WTC11 (cell line): ENCODE measurements around the gene NDUFS6. TPM values are rescaled to one million over a fixed set of nuclear protein-coding genes. Genes with fewer than 3 reads are reported as not detected.
A peak's percentile ranks its signal among the peaks of the same experiment; 100 is the strongest.

Experiments used
- ATAC-seq: fragments of 200-7000 bp; cut with Tn5 transposase; 2 replicates; pipeline ENCODE4 v1.10.0; 2021; ENCODE audit warnings: mild to moderate bottlenecking, moderate library complexity
- CTCF ChIA-PET: fragments of 300-600 bp; sonication (Branson Sonifier 250); formaldehyde crosslinking; loops from one replicate; lab custom pipeline; 2021; ENCODE audit warnings: antibody characterized with exemption; lab: Charles Lee
- POLR2A ChIA-PET: fragments of 350-600 bp; sonication (Branson Sonifier 250); formaldehyde crosslinking; loops from one replicate; lab custom pipeline; 2021; ENCODE audit warnings: antibody characterized with exemption; lab: Charles Lee
- DNase-seq: peaks from one replicate; pipeline ENCODE4 v3.0.0; 2021; ENCODE audit warnings: low spot score
- H3K27ac Mint-ChIP-seq: 2 replicates; pipeline ENCODE4 v1.8.0; 2021; ENCODE audit warnings: mixed read lengths
- H3K27me3 Mint-ChIP-seq: 2 replicates; pipeline ENCODE4 v1.8.0; 2021; ENCODE audit warnings: low read depth, mild to moderate bottlenecking, moderate library complexity, mixed read lengths
- H3K36me3 Mint-ChIP-seq: 2 replicates; pipeline ENCODE4 v1.8.0; 2021; ENCODE audit warnings: mixed read lengths
- H3K4me1 Mint-ChIP-seq: 2 replicates; pipeline ENCODE4 v1.8.0; 2022; ENCODE audit warnings: mixed read lengths
- H3K4me3 Mint-ChIP-seq: 2 replicates; pipeline ENCODE4 v1.8.0; 2021; ENCODE audit warnings: mild to moderate bottlenecking, moderate library complexity, mixed read lengths
- H3K9me3 Mint-ChIP-seq: 2 replicates; pipeline ENCODE4 v1.8.0; 2021; ENCODE audit warnings: mixed read lengths
- ATF1 ChIP-seq: sonication (generic); formaldehyde crosslinking; IDR thresholded peaks from 2 replicates; pipeline ENCODE4 v1.8.1; 2023; ENCODE audit warnings: mild to moderate bottlenecking, moderate library complexity, missing genetic modification reagents
- ETV6 ChIP-seq: sonication (generic); formaldehyde crosslinking; IDR thresholded peaks from 2 replicates; pipeline ENCODE4 v1.8.1; 2022; ENCODE audit warnings: mild to moderate bottlenecking, missing genetic modification reagents
- FOXP1 ChIP-seq: sonication (generic); formaldehyde crosslinking; IDR thresholded peaks from 2 replicates; pipeline ENCODE4 v1.8.0; 2022; ENCODE audit warnings: missing genetic modification reagents, mild to moderate bottlenecking, moderate library complexity, borderline replicate concordance
- GABPB1 ChIP-seq: sonication (generic); formaldehyde crosslinking; IDR thresholded peaks from 2 replicates; pipeline ENCODE4 v1.8.1; 2023; ENCODE audit warnings: mild to moderate bottlenecking, missing genetic modification reagents
- GRHL2 ChIP-seq: fragments of 250-450 bp; sonication (Bioruptor Pico); IDR thresholded peaks from 2 replicates; pipeline ENCODE4 v1.8.0; 2022; ENCODE audit warnings: mild to moderate bottlenecking, moderate library complexity; ENCODE audit not compliant: insufficient replicate concordance, severe bottlenecking
- IRF2 ChIP-seq: sonication (generic); formaldehyde crosslinking; IDR thresholded peaks from 2 replicates; pipeline ENCODE4 v1.8.0; 2022; ENCODE audit warnings: low read depth, missing genetic modification reagents, borderline replicate concordance
- JAZF1 ChIP-seq: fragments of 250-450 bp; sonication (Bioruptor Pico); IDR thresholded peaks from 2 replicates; pipeline ENCODE4 v1.9.0; 2021; ENCODE audit warnings: moderate library complexity, mild to moderate bottlenecking, inconsistent platforms
- KAT7 ChIP-seq: sonication (generic); formaldehyde crosslinking; IDR thresholded peaks from 2 replicates; pipeline ENCODE4 v1.8.1; 2023; ENCODE audit warnings: missing genetic modification reagents, mild to moderate bottlenecking, borderline replicate concordance
- NFE2L1 ChIP-seq: sonication (generic); formaldehyde crosslinking; IDR thresholded peaks from 2 replicates; pipeline ENCODE4 v1.8.1; 2023; ENCODE audit warnings: missing genetic modification reagents
- NFYB ChIP-seq: sonication (generic); formaldehyde crosslinking; conservative IDR thresholded peaks from 2 replicates; pipeline ENCODE4 v1.8.0; 2022; ENCODE audit warnings: low read depth, missing genetic modification reagents
- SMAD4 ChIP-seq: sonication (generic); formaldehyde crosslinking; IDR thresholded peaks from 2 replicates; pipeline ENCODE4 v1.8.0; 2022; ENCODE audit warnings: mild to moderate bottlenecking, missing genetic modification reagents
- TEAD4 ChIP-seq: sonication (generic); formaldehyde crosslinking; IDR thresholded peaks from 2 replicates; pipeline ENCODE4 v1.8.0; 2022; ENCODE audit warnings: mild to moderate bottlenecking, missing genetic modification reagents
- total RNA-seq: library from RNA; stranded (reverse); gene quantifications from 3 replicates; pipeline ENCODE4 v1.2.3, GENCODE V29; 2021
- TF ChIP-seq, protein P1 (sequence below): sonication (generic); formaldehyde crosslinking; IDR thresholded peaks from 2 replicates; pipeline ENCODE4 v1.8.1; 2023; ENCODE audit warnings: mild to moderate bottlenecking, moderate library complexity, missing genetic modification reagents
- TF ChIP-seq, protein P2 (sequence below): sonication (generic); formaldehyde crosslinking; IDR thresholded peaks from 2 replicates; pipeline ENCODE4 v1.8.0; 2022; ENCODE audit warnings: mild to moderate bottlenecking, missing genetic modification reagents
- TF ChIP-seq, protein P3 (sequence below): fragments of 250-450 bp; sonication (Bioruptor Pico); IDR thresholded peaks from 2 replicates; pipeline ENCODE4 v2.1.2; 2022; ENCODE audit warnings: mild to moderate bottlenecking, moderate library complexity
- TF ChIP-seq, protein P4 (sequence below): fragments of 250-450 bp; sonication (Bioruptor Pico); IDR thresholded peaks from 2 replicates; pipeline ENCODE4 v1.9.0; 2021; ENCODE audit warnings: mild to moderate bottlenecking, borderline replicate concordance
- TF ChIP-seq, protein P5 (sequence below): sonication (generic); formaldehyde crosslinking; conservative IDR thresholded peaks from 2 replicates; pipeline ENCODE4 v1.8.1; 2022; ENCODE audit warnings: mild to moderate bottlenecking, missing genetic modification reagents
- TF ChIP-seq, protein P6 (sequence below): sonication (generic); formaldehyde crosslinking; IDR thresholded peaks from 2 replicates; pipeline ENCODE4 v1.8.1; 2023; ENCODE audit warnings: mild to moderate bottlenecking, missing genetic modification reagents, borderline replicate concordance

Gene NDUFS6
- total RNA-seq, 1 experiment from 2014 or later, result 84.3 TPM

DNA sequence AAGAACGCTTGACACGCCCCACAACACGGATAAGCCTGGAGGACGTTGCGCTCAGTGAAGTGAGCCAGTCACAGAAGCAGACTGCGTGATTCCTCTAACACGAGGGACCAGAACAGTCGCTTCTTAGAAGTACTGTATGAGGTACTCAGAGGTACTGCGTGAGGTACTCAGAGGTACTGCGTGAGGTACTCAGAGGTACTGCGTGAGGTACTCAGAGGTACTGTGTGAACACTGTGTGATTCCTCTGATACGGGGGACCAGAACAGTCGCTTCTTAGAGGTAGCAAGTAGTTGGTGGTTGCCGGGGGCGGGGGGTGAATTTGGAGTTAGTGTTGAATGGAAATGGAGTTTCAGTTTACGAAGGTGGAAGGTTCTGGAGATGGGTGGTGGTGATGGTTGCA, 5.8 kb downstream of the NDUFS6 start:
- ChIA-PET CTCF (no interaction called here), POLR2A (no interaction called here)
- H3K4me1 Mint-ChIP-seq, result peaks cover 12% of the 10 kb centered on the region
- TF ChIP-seq IRF2 (CRISPR knock-in tag) (no peak), FOXP1 (CRISPR knock-in tag) (no peak), JAZF1 (CRISPR knock-in tag) (no peak)
- TF ChIP-seq, protein P1, sequence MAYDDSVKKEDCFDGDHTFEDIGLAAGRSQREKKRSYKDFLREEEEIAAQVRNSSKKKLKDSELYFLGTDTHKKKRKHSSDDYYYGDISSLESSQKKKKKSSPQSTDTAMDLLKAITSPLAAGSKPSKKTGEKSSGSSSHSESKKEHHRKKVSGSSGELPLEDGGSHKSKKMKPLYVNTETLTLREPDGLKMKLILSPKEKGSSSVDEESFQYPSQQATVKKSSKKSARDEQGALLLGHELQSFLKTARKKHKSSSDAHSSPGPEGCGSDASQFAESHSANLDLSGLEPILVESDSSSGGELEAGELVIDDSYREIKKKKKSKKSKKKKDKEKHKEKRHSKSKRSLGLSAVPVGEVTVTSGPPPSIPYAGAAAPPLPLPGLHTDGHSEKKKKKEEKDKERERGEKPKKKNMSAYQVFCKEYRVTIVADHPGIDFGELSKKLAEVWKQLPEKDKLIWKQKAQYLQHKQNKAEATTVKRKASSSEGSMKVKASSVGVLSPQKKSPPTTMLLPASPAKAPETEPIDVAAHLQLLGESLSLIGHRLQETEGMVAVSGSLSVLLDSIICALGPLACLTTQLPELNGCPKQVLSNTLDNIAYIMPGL, result no peak
- TF ChIP-seq, protein P2, sequence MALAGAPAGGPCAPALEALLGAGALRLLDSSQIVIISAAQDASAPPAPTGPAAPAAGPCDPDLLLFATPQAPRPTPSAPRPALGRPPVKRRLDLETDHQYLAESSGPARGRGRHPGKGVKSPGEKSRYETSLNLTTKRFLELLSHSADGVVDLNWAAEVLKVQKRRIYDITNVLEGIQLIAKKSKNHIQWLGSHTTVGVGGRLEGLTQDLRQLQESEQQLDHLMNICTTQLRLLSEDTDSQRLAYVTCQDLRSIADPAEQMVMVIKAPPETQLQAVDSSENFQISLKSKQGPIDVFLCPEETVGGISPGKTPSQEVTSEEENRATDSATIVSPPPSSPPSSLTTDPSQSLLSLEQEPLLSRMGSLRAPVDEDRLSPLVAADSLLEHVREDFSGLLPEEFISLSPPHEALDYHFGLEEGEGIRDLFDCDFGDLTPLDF, result no peak
- TF ChIP-seq, protein P3, sequence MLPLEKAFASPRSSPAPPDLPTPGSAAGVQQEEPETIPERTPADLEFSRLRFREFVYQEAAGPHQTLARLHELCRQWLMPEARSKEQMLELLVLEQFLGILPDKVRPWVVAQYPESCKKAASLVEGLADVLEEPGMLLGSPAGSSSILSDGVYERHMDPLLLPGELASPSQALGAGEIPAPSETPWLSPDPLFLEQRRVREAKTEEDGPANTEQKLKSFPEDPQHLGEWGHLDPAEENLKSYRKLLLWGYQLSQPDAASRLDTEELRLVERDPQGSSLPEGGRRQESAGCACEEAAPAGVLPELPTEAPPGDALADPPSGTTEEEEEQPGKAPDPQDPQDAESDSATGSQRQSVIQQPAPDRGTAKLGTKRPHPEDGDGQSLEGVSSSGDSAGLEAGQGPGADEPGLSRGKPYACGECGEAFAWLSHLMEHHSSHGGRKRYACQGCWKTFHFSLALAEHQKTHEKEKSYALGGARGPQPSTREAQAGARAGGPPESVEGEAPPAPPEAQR (CRISPR knock-in tag), result 0 out of 2 replicates have a peak, but pooled peaks have one; percentile 59
- H3K4me3 Mint-ChIP-seq, result no peak overlapping the region
- no peak for ATAC-seq
- H3K27ac Mint-ChIP-seq, result peak overlapping the region; percentile 66; the same call in 1 of the 2 replicates
- no peak for DNase-seq
- H3K36me3 Mint-ChIP-seq, result peaks cover 77% of the 10 kb centered on the region
- H3K9me3 Mint-ChIP-seq, result no peaks in the 10 kb centered on the region
- no peaks in the 10 kb centered on the region for H3K27me3 Mint-ChIP-seq

DNA sequence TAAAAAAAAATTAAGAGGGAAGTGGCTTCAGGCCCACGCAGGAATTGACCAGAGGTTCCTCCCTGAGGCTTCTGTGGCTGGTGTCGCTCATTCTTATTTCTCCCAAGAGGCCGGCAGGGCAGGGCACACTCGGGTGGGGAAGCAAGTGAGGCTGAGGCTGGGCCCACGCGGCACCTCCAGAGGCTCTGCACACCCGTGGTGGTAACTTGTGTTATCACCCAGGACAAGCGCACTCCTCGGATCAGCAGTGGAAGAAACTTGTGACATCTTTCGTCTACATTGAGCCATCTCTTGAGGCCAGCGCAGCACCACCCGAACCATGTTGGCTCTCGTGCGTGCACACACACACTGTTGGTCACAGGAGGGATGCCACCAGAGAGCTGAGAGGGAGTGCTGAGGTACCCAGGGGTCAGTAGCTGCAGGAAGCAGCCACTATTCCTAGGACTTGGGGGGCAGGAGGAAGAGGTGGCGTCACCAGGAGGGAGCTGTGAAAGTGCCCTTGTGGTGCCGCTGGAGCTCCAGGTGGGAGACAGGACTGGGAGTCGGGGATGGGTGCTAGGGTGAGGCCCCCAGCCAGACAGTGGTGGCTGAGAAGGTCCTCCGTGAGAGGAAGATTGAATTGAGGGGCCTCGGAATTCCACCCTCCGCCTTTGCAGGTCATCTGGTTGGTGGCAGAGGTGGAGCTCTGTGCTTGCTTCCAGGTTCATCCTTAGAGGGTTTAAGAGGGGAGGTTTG, 6.4 kb downstream of the NDUFS6 start:
- Mint-ChIP-seq H3K36me3 (peaks cover 80% of the 10 kb centered on the region), H3K4me1 (peaks cover 6% of the 10 kb centered on the region), H3K27ac (peak overlapping the region; percentile 82; the same call in 1 of the 2 replicates), H3K9me3 (no peaks in the 10 kb centered on the region), H3K27me3 (no peaks in the 10 kb centered on the region), H3K4me3 (no peak overlapping the region)
- ChIA-PET POLR2A (no interaction called here), CTCF (interaction anchor here (0.9 to 1.5 kb wide), 2 partner anchors 17 to 44 kb away, joined by 3 to 4 read pairs; no protein-coding TSS in a partner anchor)
- ATAC-seq (no peak), DNase-seq (no peak)
- no peak for TF ChIP-seq GABPB1 (CRISPR knock-in tag)
- TF ChIP-seq TEAD4, result no peak
- TF ChIP-seq NFYB (CRISPR knock-in tag), result no peak
- no peak for TF ChIP-seq ETV6 (CRISPR knock-in tag)
- TF ChIP-seq, protein P4, sequence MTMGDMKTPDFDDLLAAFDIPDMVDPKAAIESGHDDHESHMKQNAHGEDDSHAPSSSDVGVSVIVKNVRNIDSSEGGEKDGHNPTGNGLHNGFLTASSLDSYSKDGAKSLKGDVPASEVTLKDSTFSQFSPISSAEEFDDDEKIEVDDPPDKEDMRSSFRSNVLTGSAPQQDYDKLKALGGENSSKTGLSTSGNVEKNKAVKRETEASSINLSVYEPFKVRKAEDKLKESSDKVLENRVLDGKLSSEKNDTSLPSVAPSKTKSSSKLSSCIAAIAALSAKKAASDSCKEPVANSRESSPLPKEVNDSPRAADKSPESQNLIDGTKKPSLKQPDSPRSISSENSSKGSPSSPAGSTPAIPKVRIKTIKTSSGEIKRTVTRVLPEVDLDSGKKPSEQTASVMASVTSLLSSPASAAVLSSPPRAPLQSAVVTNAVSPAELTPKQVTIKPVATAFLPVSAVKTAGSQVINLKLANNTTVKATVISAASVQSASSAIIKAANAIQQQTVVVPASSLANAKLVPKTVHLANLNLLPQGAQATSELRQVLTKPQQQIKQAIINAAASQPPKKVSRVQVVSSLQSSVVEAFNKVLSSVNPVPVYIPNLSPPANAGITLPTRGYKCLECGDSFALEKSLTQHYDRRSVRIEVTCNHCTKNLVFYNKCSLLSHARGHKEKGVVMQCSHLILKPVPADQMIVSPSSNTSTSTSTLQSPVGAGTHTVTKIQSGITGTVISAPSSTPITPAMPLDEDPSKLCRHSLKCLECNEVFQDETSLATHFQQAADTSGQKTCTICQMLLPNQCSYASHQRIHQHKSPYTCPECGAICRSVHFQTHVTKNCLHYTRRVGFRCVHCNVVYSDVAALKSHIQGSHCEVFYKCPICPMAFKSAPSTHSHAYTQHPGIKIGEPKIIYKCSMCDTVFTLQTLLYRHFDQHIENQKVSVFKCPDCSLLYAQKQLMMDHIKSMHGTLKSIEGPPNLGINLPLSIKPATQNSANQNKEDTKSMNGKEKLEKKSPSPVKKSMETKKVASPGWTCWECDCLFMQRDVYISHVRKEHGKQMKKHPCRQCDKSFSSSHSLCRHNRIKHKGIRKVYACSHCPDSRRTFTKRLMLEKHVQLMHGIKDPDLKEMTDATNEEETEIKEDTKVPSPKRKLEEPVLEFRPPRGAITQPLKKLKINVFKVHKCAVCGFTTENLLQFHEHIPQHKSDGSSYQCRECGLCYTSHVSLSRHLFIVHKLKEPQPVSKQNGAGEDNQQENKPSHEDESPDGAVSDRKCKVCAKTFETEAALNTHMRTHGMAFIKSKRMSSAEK (CRISPR knock-in tag), result no peak
- TF ChIP-seq, protein P5, sequence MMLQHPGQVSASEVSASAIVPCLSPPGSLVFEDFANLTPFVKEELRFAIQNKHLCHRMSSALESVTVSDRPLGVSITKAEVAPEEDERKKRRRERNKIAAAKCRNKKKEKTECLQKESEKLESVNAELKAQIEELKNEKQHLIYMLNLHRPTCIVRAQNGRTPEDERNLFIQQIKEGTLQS (CRISPR knock-in tag), result no peak
- TF ChIP-seq, protein P6, sequence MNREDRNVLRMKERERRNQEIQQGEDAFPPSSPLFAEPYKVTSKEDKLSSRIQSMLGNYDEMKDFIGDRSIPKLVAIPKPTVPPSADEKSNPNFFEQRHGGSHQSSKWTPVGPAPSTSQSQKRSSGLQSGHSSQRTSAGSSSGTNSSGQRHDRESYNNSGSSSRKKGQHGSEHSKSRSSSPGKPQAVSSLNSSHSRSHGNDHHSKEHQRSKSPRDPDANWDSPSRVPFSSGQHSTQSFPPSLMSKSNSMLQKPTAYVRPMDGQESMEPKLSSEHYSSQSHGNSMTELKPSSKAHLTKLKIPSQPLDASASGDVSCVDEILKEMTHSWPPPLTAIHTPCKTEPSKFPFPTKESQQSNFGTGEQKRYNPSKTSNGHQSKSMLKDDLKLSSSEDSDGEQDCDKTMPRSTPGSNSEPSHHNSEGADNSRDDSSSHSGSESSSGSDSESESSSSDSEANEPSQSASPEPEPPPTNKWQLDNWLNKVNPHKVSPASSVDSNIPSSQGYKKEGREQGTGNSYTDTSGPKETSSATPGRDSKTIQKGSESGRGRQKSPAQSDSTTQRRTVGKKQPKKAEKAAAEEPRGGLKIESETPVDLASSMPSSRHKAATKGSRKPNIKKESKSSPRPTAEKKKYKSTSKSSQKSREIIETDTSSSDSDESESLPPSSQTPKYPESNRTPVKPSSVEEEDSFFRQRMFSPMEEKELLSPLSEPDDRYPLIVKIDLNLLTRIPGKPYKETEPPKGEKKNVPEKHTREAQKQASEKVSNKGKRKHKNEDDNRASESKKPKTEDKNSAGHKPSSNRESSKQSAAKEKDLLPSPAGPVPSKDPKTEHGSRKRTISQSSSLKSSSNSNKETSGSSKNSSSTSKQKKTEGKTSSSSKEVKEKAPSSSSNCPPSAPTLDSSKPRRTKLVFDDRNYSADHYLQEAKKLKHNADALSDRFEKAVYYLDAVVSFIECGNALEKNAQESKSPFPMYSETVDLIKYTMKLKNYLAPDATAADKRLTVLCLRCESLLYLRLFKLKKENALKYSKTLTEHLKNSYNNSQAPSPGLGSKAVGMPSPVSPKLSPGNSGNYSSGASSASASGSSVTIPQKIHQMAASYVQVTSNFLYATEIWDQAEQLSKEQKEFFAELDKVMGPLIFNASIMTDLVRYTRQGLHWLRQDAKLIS (CRISPR knock-in tag), result no peak
- no peak for TF ChIP-seq ATF1
- TF ChIP-seq KAT7 (CRISPR knock-in tag), result no peak
- no peak for TF ChIP-seq SMAD4 (CRISPR knock-in tag)
- no peak for TF ChIP-seq GRHL2 (CRISPR knock-in tag)
- TF ChIP-seq NFE2L1 (CRISPR knock-in tag), result no peak
